HEK293 (cell line): ENCODE results near the gene DNAJC2.
"Not testable (repeated sequence)": the region's sequence is repeated elsewhere in the genome, so short reads cannot be mapped to it uniquely, and the experiment has no call there.

Experiments used
- CTCF ChIP-seq: fragments of 450-650 bp; formaldehyde crosslinking; IDR thresholded peaks from 2 replicates; pipeline ENCODE4 v1.5.1; 2016; ENCODE audit warnings: missing biosample characterization, missing genetic modification characterization
- KLF7 ChIP-seq: fragments of 450-650 bp; formaldehyde crosslinking; IDR thresholded peaks from 2 replicates; pipeline ENCODE4 v1.5.1; 2016; ENCODE audit warnings: missing biosample characterization, missing genetic modification characterization, borderline replicate concordance
- TCF7L2 ChIP-seq: IDR thresholded peaks from 2 replicates; pipeline ENCODE4 v1.6.1; 2011; ENCODE audit warnings: low read depth, mild to moderate bottlenecking, inconsistent platforms, low read length, moderate library complexity, borderline replicate concordance
- ZNF280D ChIP-seq: fragments of 450-650 bp; formaldehyde crosslinking; IDR thresholded peaks from 2 replicates; pipeline ENCODE4 v1.5.1; 2016; ENCODE audit warnings: missing biosample characterization, missing genetic modification characterization
- ZNF350 ChIP-seq: fragments of 450-650 bp; formaldehyde crosslinking; IDR thresholded peaks from 2 replicates; pipeline ENCODE4 v1.5.0; 2017; ENCODE audit warnings: missing biosample characterization, mild to moderate bottlenecking, missing genetic modification characterization
- ZNF513 ChIP-seq: fragments of 450-650 bp; IDR thresholded peaks from 2 replicates; pipeline ENCODE4 v1.5.1; 2018; ENCODE audit warnings: missing biosample characterization, missing genetic modification characterization
- ZNF518A ChIP-seq: fragments of 450-650 bp; formaldehyde crosslinking; conservative IDR thresholded peaks from 2 replicates; pipeline ENCODE4 v1.5.1; 2016; ENCODE audit warnings: low read depth, missing biosample characterization, missing genetic modification characterization

GRCh38 chr7:103264054-103264453, 80.5 kb downstream of the DNAJC2 start:
- TF ChIP-seq ZNF513 (tag by site-specific recombination); CTCF (tag by site-specific recombination); ZNF350 (tag by site-specific recombination); KLF7 (tag by site-specific recombination); TCF7L2; ZNF280D (tag by site-specific recombination); ZNF518A: not testable (repeated sequence)
